Naive thymus-derived CD8-positive, alpha-beta T cell (primary cell): ENCODE results near the gene ANO10. TPM values are rescaled to one million over a fixed set of nuclear protein-coding genes. Genes with fewer than 3 reads are reported as not detected.

Experiments used
- ATAC-seq, 2 donors: fragments of 150-1000 bp; cut with Tn5 transposase in 1 of 2; sonication (Bioruptor Pico), chemical (Tn5 transposase) in 1 of 2; 1 replicate in 1 of 2; 2 replicates in 1 of 2; pipeline ENCODE4 v1.10.0; 2021; ENCODE audit warnings: mild to moderate bottlenecking in 2 of 2, moderate library complexity in 2 of 2
- POLR2A ChIA-PET: fragments of 350-600 bp; sonication (Branson Sonifier 250); formaldehyde crosslinking; loops from one replicate; lab custom pipeline; 2021; ENCODE audit warnings: antibody characterized with exemption; lab: Charles Lee
- DNase-seq, 10 donors: peaks; one replicate each; pipeline versions ENCODE4 v3.0.0 to v3.0.0-alpha.2; 2020 to 2022
- H3K27ac Mint-ChIP-seq, 10 donors: one replicate each; pipeline ENCODE4 v1.8.0; 2020 to 2022; ENCODE audit warnings: mild to moderate bottlenecking in 10 of 10, mixed read lengths in 10 of 10, moderate library complexity in 4 of 10, inconsistent platforms in 1 of 10
- H3K27me3 Mint-ChIP-seq, 5 donors: one replicate each; pipeline ENCODE4 v1.8.0; 2021 to 2022; ENCODE audit warnings: mixed read lengths in 5 of 5
- H3K36me3 Mint-ChIP-seq, 3 donors: one replicate each; pipeline ENCODE4 v1.8.0; 2020 to 2022; ENCODE audit warnings: mixed read lengths in 3 of 3, mild to moderate bottlenecking in 2 of 3, inconsistent platforms in 1 of 3
- H3K4me1 Mint-ChIP-seq, 4 donors: one replicate each; pipeline ENCODE4 v1.8.0; 2021 to 2022; ENCODE audit warnings: mixed read lengths in 4 of 4
- H3K4me3 Mint-ChIP-seq, 10 donors: one replicate each; pipeline ENCODE4 v1.8.0; 2020 to 2022; ENCODE audit warnings: mild to moderate bottlenecking in 10 of 10, mixed read lengths in 10 of 10, moderate library complexity in 6 of 10, inconsistent platforms in 1 of 10
- H3K9me3 Mint-ChIP-seq, 9 donors: one replicate each; pipeline ENCODE4 v1.8.0; 2020 to 2022; ENCODE audit warnings: mixed read lengths in 9 of 9, mild to moderate bottlenecking in 3 of 9, inconsistent platforms in 1 of 9, moderate library complexity in 1 of 9
- polyA plus RNA-seq, 3 donors: library from polyadenylated mRNA; unstranded; fragments of 300-500 nt; fragmentation: Illumina TruSeq; gene quantifications; one replicate each; pipeline ENCODE4 v1.2.3, GENCODE V29; 2021
- total RNA-seq, 8 experiments: library from RNA in 2 of 8; stranded (reverse) in 2 of 8; gene quantifications; one replicate each; pipeline ENCODE4 v1.2.3 and lab custom pipeline; 2021 to 2026

ANO10 gene
- total and polyA plus RNA-seq, 5 experiments from 2014 or later = 6.9 to 12.4 (median 10.4) TPM

DNA sequence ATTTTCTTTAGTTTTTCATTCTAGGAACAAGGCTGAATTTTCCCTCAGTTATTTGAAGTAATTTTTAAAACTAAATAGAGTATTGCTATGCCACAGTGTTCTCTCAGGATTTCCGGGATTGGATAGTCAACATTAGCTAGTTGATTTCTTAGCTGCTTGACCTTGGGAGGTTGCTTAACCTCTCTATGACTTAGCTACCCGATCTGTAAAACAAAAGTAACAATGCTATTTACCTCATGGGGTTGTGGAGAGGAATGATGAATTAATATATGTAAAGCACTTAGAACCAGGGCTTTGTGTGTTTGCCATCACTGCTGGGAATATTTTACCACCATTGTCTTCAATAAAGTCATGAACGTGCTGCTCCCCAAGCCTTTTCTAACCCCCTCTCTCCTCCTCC, 278.0 kb downstream of the ANO10 start:
- peak overlapping the region; percentile 36 to 79 (median 72) for H3K4me3 Mint-ChIP-seq
- H3K27ac Mint-ChIP-seq = peak overlapping the region; percentile 93 to 99 (median 96)
- H3K27me3 Mint-ChIP-seq = no peaks in the 10 kb centered on the region
- H3K4me1 Mint-ChIP-seq = peaks cover 23 to 83% (median 78%) of the 10 kb centered on the region in 4 donors
- ATAC-seq = no peak
- POLR2A ChIA-PET = interaction anchor here (0.9 to 10.8 kb wide), 4 partner anchors 9 to 46 kb away, joined by 3 to 127 read pairs (median 7); no protein-coding TSS in a partner anchor
- H3K36me3 Mint-ChIP-seq = peaks cover 21 to 95% (median 78%) of the 10 kb centered on the region in 3 donors
- H3K9me3 Mint-ChIP-seq = peaks cover 0 to 8% (median 4%) of the 10 kb centered on the region in 9 donors
- DNase-seq = no peak

- peak; percentile 54 to 61 for ATAC-seq
- H3K4me1 Mint-ChIP-seq = peaks cover 22 to 77% (median 72%) of the 10 kb centered on the region in 4 donors
- peak overlapping the region; percentile 93 to 99 (median 96) for H3K27ac Mint-ChIP-seq
- peak in 6 of 10 donors; percentile 16 to 75 (median 52) for DNase-seq
- H3K36me3 Mint-ChIP-seq = peaks cover 26 to 94% (median 78%) of the 10 kb centered on the region in 3 donors
- H3K9me3 Mint-ChIP-seq = peaks cover 0 to 14% (median 9%) of the 10 kb centered on the region in 9 donors
- H3K4me3 Mint-ChIP-seq = peak overlapping the region; percentile 57 to 79 (median 72)
- no peaks in the 10 kb centered on the region for H3K27me3 Mint-ChIP-seq
- POLR2A ChIA-PET = interaction anchor here (0.7 to 10.8 kb wide), 5 partner anchors 9 to 182 kb away, joined by 3 to 127 read pairs (median 3); no protein-coding TSS in a partner anchor
Observed at GRCh38 chr3:43343185-43343584, 278.6 kb downstream of the ANO10 start.

GRCh38 chr3:43341788-43342187, 280.0 kb downstream of the ANO10 start:
- Mint-ChIP-seq H3K27me3 (no peaks in the 10 kb centered on the region), H3K4me3 (peak overlapping the region in 3 of 10 donors; percentile 72 to 79 (median 78)), H3K9me3 (peaks cover 0 to 27% (median 11%) of the 10 kb centered on the region in 9 donors), H3K36me3 (peaks cover 34 to 94% (median 78%) of the 10 kb centered on the region in 3 donors), H3K4me1 (peaks cover 14 to 63% (median 58%) of the 10 kb centered on the region in 4 donors), H3K27ac (peak overlapping the region; percentile 93 to 99 (median 96))
- POLR2A ChIA-PET = interaction anchor here (1.1 to 10.8 kb wide), 2 partner anchors 9 to 44 kb away, joined by 4 to 127 read pairs; no protein-coding TSS in a partner anchor
- ATAC-seq (no peak), DNase-seq (no peak)

GRCh38 chr3:43340403-43340802, 281.4 kb downstream of the ANO10 start:
- Mint-ChIP-seq H3K27me3 (no peaks in the 10 kb centered on the region), H3K27ac (peak overlapping the region in 9 of 10 donors; percentile 66 to 99 (median 84)), H3K36me3 (peaks cover 44 to 96% (median 85%) of the 10 kb centered on the region in 3 donors), H3K4me1 (peaks cover 14 to 50% (median 45%) of the 10 kb centered on the region in 4 donors), H3K9me3 (peaks cover 0 to 39% (median 18%) of the 10 kb centered on the region in 9 donors), H3K4me3 (no peak overlapping the region)
- POLR2A ChIA-PET = interaction anchor here (0.6 to 10.8 kb wide), 3 partner anchors 9 to 43 kb away, joined by 4 to 127 read pairs (median 5); no protein-coding TSS in a partner anchor
- ATAC-seq (no peak), DNase-seq (no peak)

DNA sequence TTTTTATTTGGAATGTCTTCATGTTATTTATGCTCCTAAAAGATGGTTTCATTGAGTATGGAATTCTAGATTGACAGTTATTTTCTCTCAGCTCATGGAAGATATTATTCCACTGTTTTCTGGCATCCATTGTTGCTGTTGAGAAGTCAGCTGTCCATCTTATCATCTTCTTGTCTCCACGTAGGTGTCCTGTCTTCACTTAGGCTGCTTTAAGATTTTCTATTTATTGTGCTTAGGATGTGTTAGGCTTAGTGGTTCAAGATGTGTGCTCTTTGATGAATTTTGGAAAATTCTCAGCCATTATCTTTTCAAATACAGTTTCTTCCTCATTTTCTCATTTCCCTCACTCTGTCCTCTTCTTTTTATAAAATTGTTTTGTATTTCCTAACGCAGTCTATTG, 283.5 kb downstream of the ANO10 start:
- Mint-ChIP-seq H3K4me3 (peak overlapping the region in 1 of 10 donors; percentile 22), H3K27ac (peak overlapping the region in 8 of 10 donors; percentile 6 to 70 (median 32)), H3K4me1 (peaks cover 10 to 32% (median 25%) of the 10 kb centered on the region in 4 donors), H3K9me3 (peaks cover 0 to 44% (median 19%) of the 10 kb centered on the region in 9 donors), H3K27me3 (no peaks in the 10 kb centered on the region), H3K36me3 (peaks cover 42 to 95% (median 82%) of the 10 kb centered on the region in 3 donors)
- ATAC-seq (no peak), DNase-seq (no peak)
- POLR2A ChIA-PET = interaction anchor here (0.6 to 3.3 kb wide), 7 partner anchors 10 to 372 kb away, joined by 3 to 19 read pairs (median 3); no protein-coding TSS in a partner anchor

- DNase-seq = no peak
- no peak for ATAC-seq
- peaks cover 0 to 44% (median 19%) of the 10 kb centered on the region in 9 donors for H3K9me3 Mint-ChIP-seq
- peak overlapping the region in 9 of 10 donors; percentile 28 to 67 (median 41) for H3K27ac Mint-ChIP-seq
- H3K4me3 Mint-ChIP-seq = peak overlapping the region in 1 of 10 donors; percentile 29
- peaks cover 10 to 32% (median 25%) of the 10 kb centered on the region in 4 donors for H3K4me1 Mint-ChIP-seq
- no peaks in the 10 kb centered on the region for H3K27me3 Mint-ChIP-seq
- H3K36me3 Mint-ChIP-seq = peaks cover 33 to 85% (median 78%) of the 10 kb centered on the region in 3 donors
- POLR2A ChIA-PET = interaction anchor here (1.2 to 3.4 kb wide), 2 partner anchors 12 to 20 kb away, joined by 6 to 20 read pairs; no protein-coding TSS in a partner anchor
Observed at GRCh38 chr3:43335799-43336198, 286.0 kb downstream of the ANO10 start.

DNA sequence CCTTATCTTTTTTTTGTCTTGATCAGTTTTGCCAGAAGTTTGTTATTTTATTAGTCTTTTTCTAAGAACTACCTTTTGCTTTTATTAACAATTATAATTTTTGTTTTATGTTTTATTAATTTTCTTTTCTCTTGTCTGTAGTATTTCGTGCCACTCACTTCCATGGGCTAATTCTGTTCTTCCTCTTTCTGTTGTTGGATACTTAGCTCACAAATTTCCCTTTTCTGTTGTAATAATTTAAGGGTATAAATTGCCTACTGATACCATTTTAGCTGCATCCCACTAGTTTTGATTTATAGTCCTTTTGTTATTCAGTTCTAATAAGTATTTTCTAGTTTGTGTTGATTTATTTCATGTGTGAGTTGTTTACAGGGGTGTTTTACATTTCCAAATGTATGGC, 286.8 kb downstream of the ANO10 start:
- ATAC-seq (no peak), DNase-seq (no peak)
- H3K27me3 Mint-ChIP-seq = no peaks in the 10 kb centered on the region
- H3K27ac Mint-ChIP-seq = peak overlapping the region in 4 of 10 donors; percentile 28 to 85 (median 52)
- POLR2A ChIA-PET = interaction anchor here (3.4 kb wide), 1 partner anchor 12 kb away, joined by 20 read pairs; no protein-coding TSS in a partner anchor
- no peak overlapping the region for H3K4me3 Mint-ChIP-seq
- H3K36me3 Mint-ChIP-seq = peaks cover 29 to 79% (median 73%) of the 10 kb centered on the region in 3 donors
- peaks cover 8 to 33% (median 29%) of the 10 kb centered on the region in 4 donors for H3K4me1 Mint-ChIP-seq
- H3K9me3 Mint-ChIP-seq = peaks cover 0 to 44% (median 19%) of the 10 kb centered on the region in 9 donors

- Mint-ChIP-seq H3K36me3 (peaks cover 8 to 54% (median 39%) of the 10 kb centered on the region in 3 donors), H3K27me3 (no peaks in the 10 kb centered on the region), H3K27ac (peak overlapping the region; percentile 55 to 92 (median 84)), H3K9me3 (peaks cover 0 to 23% (median 14%) of the 10 kb centered on the region in 9 donors), H3K4me1 (peaks cover 27 to 63% (median 57%) of the 10 kb centered on the region in 4 donors), H3K4me3 (peak overlapping the region in 8 of 10 donors; percentile 3 to 65 (median 57))
- POLR2A ChIA-PET = interaction anchor here (1.1 kb wide), 1 partner anchor 8 kb away, joined by 4 read pairs; no protein-coding TSS in a partner anchor
- ATAC-seq (peak in 1 of 2 donors; percentile 19), DNase-seq (no peak)
Observed at GRCh38 chr3:43331381-43331780, 290.4 kb downstream of the ANO10 start.

DNA sequence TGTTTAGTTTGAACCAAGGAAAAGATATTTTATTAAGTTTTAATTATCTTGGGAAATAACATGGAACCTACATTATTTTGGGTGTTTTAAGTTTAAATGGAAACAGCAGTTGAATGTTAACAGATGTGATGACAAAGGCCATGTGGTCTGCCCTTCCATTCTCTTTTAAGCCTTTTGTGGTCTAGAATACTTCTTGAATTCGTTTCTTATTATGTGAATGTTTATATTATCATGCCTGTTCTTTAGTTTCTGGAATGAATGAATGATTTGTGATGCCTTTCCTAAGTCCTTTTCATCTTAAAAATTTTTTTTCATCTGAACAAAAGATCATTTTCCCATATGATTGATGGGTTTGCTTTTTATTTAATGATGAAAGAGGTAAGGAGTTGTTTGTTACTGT, 290.8 kb downstream of the ANO10 start:
- POLR2A ChIA-PET = interaction anchor here (1.1 kb wide), 1 partner anchor 9 kb away, joined by 4 read pairs; no protein-coding TSS in a partner anchor
- peaks cover 6 to 52% (median 36%) of the 10 kb centered on the region in 3 donors for H3K36me3 Mint-ChIP-seq
- peaks cover 0 to 19% (median 11%) of the 10 kb centered on the region in 9 donors for H3K9me3 Mint-ChIP-seq
- peak in 1 of 2 donors; percentile 29 for ATAC-seq
- peak overlapping the region in 9 of 10 donors; percentile 3 to 65 (median 54) for H3K4me3 Mint-ChIP-seq
- peaks cover 31 to 67% (median 61%) of the 10 kb centered on the region in 4 donors for H3K4me1 Mint-ChIP-seq
- DNase-seq = no peak
- H3K27ac Mint-ChIP-seq = peak overlapping the region; percentile 55 to 92 (median 84)
- H3K27me3 Mint-ChIP-seq = no peaks in the 10 kb centered on the region

GRCh38 chr3:43328653-43329052, 293.2 kb downstream of the ANO10 start:
- Mint-ChIP-seq H3K9me3 (no peaks in the 10 kb centered on the region), H3K27ac (peak overlapping the region; percentile 26 to 93 (median 84)), H3K4me3 (peak overlapping the region in 9 of 10 donors; percentile 8 to 71 (median 47)), H3K4me1 (peaks cover 35 to 90% (median 78%) of the 10 kb centered on the region in 4 donors), H3K27me3 (no peaks in the 10 kb centered on the region), H3K36me3 (peaks cover 0 to 33% (median 19%) of the 10 kb centered on the region in 3 donors)
- POLR2A ChIA-PET = interaction anchor here (0.7 to 3.6 kb wide), 5 partner anchors 8 to 42 kb away, joined by 3 to 19 read pairs (median 7); partner anchors contain the start of gene SNRK
- peak in 1 of 2 donors; percentile 36 for ATAC-seq
- DNase-seq = no peak

DNA sequence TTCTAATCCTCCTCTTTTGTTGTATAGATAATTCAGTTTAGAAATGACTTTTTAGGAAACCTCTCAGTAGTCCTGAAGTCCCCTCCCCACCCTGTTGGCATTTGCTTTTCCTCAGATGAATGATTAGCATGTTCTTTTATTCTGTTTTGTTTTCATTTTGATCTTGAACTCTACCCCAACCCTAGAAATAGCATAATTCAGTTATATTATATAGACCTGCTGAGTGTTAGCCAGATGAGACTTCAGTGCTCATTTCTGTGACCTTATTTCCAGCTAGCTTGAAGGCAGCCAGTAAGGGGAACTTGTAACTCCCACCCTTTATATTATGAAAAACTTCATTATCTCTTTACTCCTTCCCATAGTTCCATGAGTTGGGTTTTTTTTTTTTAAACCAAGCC, 294.2 kb downstream of the ANO10 start:
- peak; percentile 30 to 43 for ATAC-seq
- H3K9me3 Mint-ChIP-seq = peaks cover 0 to 2% (median 0%) of the 10 kb centered on the region in 9 donors
- peak overlapping the region; percentile 10 to 78 (median 67) for H3K4me3 Mint-ChIP-seq
- H3K27me3 Mint-ChIP-seq = no peaks in the 10 kb centered on the region
- peaks cover 35 to 90% (median 79%) of the 10 kb centered on the region in 4 donors for H3K4me1 Mint-ChIP-seq
- POLR2A ChIA-PET = interaction anchor here (0.7 to 8.7 kb wide), 5 partner anchors 11 to 71 kb away, joined by 3 to 60 read pairs (median 7); partner anchors contain the start of gene SNRK
- peaks cover 0 to 32% (median 20%) of the 10 kb centered on the region in 3 donors for H3K36me3 Mint-ChIP-seq
- H3K27ac Mint-ChIP-seq = peak overlapping the region; percentile 80 to 92 (median 88)
- DNase-seq = no peak
